MM.1S (cell line): ENCODE results near the gene TNFRSF14.

Experiments used
- DNase-seq: peaks from one replicate; pipeline ENCODE4 v3.0.0-alpha.2; 2015
- H2AFZ ChIP-seq: fragments of 300-600 bp; sonication (generic); 2 replicates; pipeline ENCODE4 v1.6.0; 2016; ENCODE audit warnings: antibody characterized with exemption, low read length
- H3F3A ChIP-seq: fragments of 300-600 bp; sonication (generic); 2 replicates; pipeline ENCODE4 v1.6.1; 2016; ENCODE audit warnings: mild to moderate bottlenecking, antibody characterized with exemption, low read length, moderate library complexity, mixed read lengths; ENCODE audit not compliant: insufficient read depth
- H3K27ac ChIP-seq: fragments of 300-600 bp; sonication (generic); 2 replicates; pipeline ENCODE4 v1.5.1; 2016; ENCODE audit warnings: mild to moderate bottlenecking, low read length
- H3K27me3 ChIP-seq: fragments of 300-600 bp; sonication (generic); replicated peaks from 2 replicates; pipeline ENCODE4 v1.6.0; 2016; ENCODE audit warnings: low read length; ENCODE audit not compliant: insufficient read depth
- H3K36me3 ChIP-seq: fragments of 300-600 bp; sonication (generic); replicated peaks from 2 replicates; pipeline ENCODE4 v1.6.1; 2016; ENCODE audit warnings: mild to moderate bottlenecking, low read length, mixed read lengths; ENCODE audit not compliant: insufficient read depth
- H3K4me1 ChIP-seq: fragments of 300-600 bp; sonication (generic); 2 replicates; pipeline ENCODE4 v1.6.1; 2016; ENCODE audit warnings: low read length, mixed read lengths
- H3K4me2 ChIP-seq: fragments of 300-600 bp; sonication (generic); 2 replicates; pipeline ENCODE4 v1.6.0; 2016; ENCODE audit warnings: low read depth, low read length
- H3K4me3 ChIP-seq: fragments of 300-600 bp; sonication (generic); 2 replicates; pipeline ENCODE4 v1.5.1; 2016; ENCODE audit warnings: low read length, mixed read lengths
- H3K79me2 ChIP-seq: fragments of 300-600 bp; sonication (generic); 2 replicates; pipeline ENCODE4 v1.6.1; 2016; ENCODE audit warnings: mixed run types, low read length, mixed read lengths
- H3K9ac ChIP-seq: fragments of 300-600 bp; sonication (generic); 2 replicates; pipeline ENCODE4 v1.6.1; 2016; ENCODE audit warnings: low read length, mixed read lengths
- H3K9me2 ChIP-seq: fragments of 300-600 bp; sonication (generic); replicated peaks from 2 replicates; pipeline ENCODE4 v1.6.1; 2016; ENCODE audit warnings: mild to moderate bottlenecking, low read length, mixed read lengths; ENCODE audit not compliant: insufficient read depth
- H3K9me3 ChIP-seq: fragments of 300-600 bp; sonication (generic); replicated peaks from 2 replicates; pipeline ENCODE4 v1.6.1; 2016; ENCODE audit warnings: mild to moderate bottlenecking, low read length, mixed read lengths; ENCODE audit not compliant: insufficient read depth
- H4K20me1 ChIP-seq: fragments of 300-600 bp; sonication (generic); 2 replicates; pipeline ENCODE4 v1.6.1; 2016; ENCODE audit warnings: mild to moderate bottlenecking, low read length, moderate library complexity, mixed read lengths; ENCODE audit not compliant: insufficient read depth
- EZH2 ChIP-seq: fragments of 300-600 bp; sonication (generic); optimal IDR thresholded peaks from 2 replicates; pipeline ENCODE3; 2017; ENCODE audit warnings: low read depth, mild to moderate bottlenecking, antibody characterized with exemption, low read length, mixed read lengths
- EZH2phosphoT487 ChIP-seq: fragments of 300-600 bp; sonication (generic); IDR thresholded peaks from 2 replicates; pipeline ENCODE4 v1.6.1; 2018; ENCODE audit warnings: antibody characterized with exemption, low read length
- TF ChIP-seq, protein P1 (sequence below): fragments of 300-600 bp; sonication (generic); IDR thresholded peaks from 2 replicates; pipeline ENCODE4 v1.5.1; 2016; ENCODE audit warnings: antibody characterized with exemption, low read length, mixed read lengths

The TNFRSF14 gene

DNA sequence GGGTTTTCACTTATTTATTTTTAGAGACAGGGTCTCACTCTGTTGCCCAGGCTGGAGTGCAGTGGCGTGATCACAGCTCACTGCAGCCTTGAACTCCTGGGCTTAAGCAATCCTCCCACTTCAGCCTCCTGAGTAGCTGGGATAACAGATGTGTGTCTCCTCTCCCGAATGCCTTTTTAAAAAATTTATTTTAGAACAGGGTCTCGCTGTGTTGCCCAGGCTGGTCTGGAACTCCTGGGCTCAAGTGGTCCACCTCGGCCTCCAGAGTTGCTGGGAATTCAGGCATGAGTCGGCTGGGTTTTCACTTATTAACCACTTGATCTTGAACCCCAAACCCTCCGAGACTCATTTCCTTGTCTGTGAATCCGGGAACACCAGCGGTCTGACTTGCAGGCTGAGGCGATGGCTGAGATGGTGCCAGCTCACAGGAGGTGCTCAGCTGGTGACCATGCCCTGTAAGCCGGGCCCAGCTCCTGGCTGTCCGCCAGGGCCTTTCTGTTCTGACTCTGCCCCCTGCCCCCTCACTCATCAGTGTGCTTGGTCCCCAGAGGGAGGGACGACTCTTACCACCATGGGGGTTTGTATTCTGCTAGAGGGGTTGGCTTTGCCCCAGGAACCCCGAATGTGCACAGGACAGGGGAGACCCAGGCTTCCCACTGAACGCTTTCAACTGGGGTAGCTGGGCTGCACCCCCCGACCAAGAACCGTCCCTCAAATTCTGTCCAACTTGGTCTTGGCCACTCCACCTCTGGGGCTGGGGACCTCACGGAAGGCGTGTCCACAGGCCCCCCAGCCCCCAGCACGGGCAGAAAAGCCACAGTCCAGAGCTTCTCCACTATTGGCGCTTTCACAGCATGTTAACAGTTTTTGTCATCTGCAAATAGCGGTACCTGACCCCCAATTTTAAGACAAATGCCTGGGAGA is 54.1 kb downstream of the TNFRSF14 start:
- Histone ChIP-seq H3K4me1 (no peaks in the 10 kb centered on the region), H4K20me1 (no peaks in the 10 kb centered on the region), H3K36me3 (no peaks in the 10 kb centered on the region), H3K79me2 (no peaks in the 10 kb centered on the region), H3K9me3 (no peaks in the 10 kb centered on the region), H3K27ac (no peak overlapping the region), H3K9me2 (no peaks in the 10 kb centered on the region), H3K27me3 (peaks cover 92% of the 10 kb centered on the region), H3K9ac (no peak overlapping the region), H3F3A (no peaks in the 10 kb centered on the region), H3K4me3 (no peak overlapping the region), H3K4me2 (no peak overlapping the region), H2AFZ (no peak overlapping the region)
- no peak for DNase-seq
- TF ChIP-seq EZH2 (no peak), EZH2phosphoT487 (no peak)
- TF ChIP-seq, protein P1, sequence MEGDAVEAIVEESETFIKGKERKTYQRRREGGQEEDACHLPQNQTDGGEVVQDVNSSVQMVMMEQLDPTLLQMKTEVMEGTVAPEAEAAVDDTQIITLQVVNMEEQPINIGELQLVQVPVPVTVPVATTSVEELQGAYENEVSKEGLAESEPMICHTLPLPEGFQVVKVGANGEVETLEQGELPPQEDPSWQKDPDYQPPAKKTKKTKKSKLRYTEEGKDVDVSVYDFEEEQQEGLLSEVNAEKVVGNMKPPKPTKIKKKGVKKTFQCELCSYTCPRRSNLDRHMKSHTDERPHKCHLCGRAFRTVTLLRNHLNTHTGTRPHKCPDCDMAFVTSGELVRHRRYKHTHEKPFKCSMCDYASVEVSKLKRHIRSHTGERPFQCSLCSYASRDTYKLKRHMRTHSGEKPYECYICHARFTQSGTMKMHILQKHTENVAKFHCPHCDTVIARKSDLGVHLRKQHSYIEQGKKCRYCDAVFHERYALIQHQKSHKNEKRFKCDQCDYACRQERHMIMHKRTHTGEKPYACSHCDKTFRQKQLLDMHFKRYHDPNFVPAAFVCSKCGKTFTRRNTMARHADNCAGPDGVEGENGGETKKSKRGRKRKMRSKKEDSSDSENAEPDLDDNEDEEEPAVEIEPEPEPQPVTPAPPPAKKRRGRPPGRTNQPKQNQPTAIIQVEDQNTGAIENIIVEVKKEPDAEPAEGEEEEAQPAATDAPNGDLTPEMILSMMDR, result no peak

DNA sequence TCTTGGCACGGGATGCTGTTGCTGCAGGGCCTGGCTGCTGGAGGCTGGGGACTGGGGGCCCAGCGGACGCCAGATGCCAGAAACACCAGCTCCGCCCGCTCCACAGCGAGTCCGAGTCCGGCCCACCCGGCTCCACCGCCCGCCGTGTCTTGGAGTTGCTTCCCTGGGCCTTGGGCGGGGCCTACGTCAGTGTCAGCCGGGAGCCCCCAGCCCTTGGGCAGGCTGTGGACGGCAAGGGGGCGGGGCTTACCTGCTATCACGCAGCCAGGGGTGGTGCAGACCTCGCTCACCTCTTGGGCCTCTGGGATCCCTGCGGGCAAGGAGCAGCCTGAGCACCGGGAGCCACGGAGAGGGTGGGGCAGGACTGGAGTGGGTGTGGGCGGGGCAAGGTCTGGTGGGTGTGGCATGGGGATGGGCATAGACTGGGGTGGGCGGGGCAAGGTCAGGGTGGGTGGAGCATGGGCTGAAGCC is 54.9 kb downstream of the TNFRSF14 start:
- H3K27me3 ChIP-seq, result peaks cover 93% of the 10 kb centered on the region
- H3K4me1 ChIP-seq, result no peaks in the 10 kb centered on the region
- no peaks in the 10 kb centered on the region for H3F3A ChIP-seq
- no peak overlapping the region for H3K27ac ChIP-seq
- DNase-seq, result no peak
- H3K9me3 ChIP-seq, result no peaks in the 10 kb centered on the region
- H4K20me1 ChIP-seq, result no peaks in the 10 kb centered on the region
- H3K79me2 ChIP-seq, result no peaks in the 10 kb centered on the region
- no peak for TF ChIP-seq EZH2phosphoT487
- TF ChIP-seq EZH2, result no peak
- TF ChIP-seq, protein P1, result no peak
- H3K36me3 ChIP-seq, result no peaks in the 10 kb centered on the region
- no peak overlapping the region for H3K4me2 ChIP-seq
- H3K9ac ChIP-seq, result no peak overlapping the region
- no peak overlapping the region for H3K4me3 ChIP-seq
- no peaks in the 10 kb centered on the region for H3K9me2 ChIP-seq
- no peak overlapping the region for H2AFZ ChIP-seq

DNA sequence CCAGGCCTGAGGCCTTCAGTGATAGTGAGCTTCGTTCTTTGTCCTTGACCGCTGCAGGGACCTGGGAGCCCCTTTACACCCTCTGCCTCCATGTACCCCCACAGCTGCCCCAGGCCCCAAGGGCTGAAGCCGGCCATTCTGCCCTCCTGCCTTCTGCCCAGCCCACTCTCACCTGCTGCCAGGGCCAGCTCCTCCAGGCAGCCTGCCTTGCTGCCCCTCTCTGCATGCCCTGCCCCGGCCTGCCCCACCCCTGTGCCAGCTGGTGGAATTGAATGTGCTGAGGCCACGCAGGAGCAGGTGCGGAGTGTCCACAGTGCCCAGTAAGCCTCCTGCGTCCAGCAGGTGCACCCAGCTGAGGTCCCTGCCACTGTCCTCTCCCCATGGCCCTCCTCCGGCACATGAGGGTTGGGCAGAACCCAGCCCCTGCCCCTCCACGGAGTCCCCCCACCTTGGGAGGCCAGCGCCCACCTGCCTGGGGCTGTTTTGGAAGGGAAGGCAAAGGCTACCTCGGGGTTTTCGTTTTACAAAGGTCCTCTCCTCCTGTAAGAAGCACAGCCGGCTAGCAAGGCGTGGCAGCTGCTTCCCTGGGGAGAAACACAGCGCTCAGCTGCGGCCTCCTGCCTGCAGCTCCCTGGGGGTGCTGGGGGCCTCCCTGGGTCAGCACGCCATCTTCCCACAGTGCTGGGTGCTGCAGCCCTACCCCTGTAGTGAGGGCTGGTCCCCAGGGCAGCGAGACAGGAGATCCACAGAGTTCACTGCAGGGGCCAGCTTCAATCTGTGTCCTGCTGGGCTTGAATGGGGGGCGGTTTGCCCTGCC is 55.7 kb downstream of the TNFRSF14 start:
- Histone ChIP-seq H3K27ac (no peak overlapping the region), H4K20me1 (no peaks in the 10 kb centered on the region), H3K4me3 (no peak overlapping the region), H3K4me2 (no peak overlapping the region), H3K9me3 (no peaks in the 10 kb centered on the region), H3K27me3 (peaks cover 90% of the 10 kb centered on the region), H3F3A (no peaks in the 10 kb centered on the region), H3K4me1 (no peaks in the 10 kb centered on the region), H3K9me2 (no peaks in the 10 kb centered on the region), H2AFZ (no peak overlapping the region), H3K9ac (no peak overlapping the region), H3K79me2 (no peaks in the 10 kb centered on the region), H3K36me3 (no peaks in the 10 kb centered on the region)
- no peak for TF ChIP-seq EZH2
- no peak for TF ChIP-seq EZH2phosphoT487
- no peak for DNase-seq
